NCI-H2171 (cell line): ENCODE measurements around the gene DHRS12.

ENCODE experiments used
- DNase-seq: peaks from one replicate; lab custom pipeline; 2025; lab: John Stamatoyannopoulos, UW

The DHRS12 gene

DNA sequence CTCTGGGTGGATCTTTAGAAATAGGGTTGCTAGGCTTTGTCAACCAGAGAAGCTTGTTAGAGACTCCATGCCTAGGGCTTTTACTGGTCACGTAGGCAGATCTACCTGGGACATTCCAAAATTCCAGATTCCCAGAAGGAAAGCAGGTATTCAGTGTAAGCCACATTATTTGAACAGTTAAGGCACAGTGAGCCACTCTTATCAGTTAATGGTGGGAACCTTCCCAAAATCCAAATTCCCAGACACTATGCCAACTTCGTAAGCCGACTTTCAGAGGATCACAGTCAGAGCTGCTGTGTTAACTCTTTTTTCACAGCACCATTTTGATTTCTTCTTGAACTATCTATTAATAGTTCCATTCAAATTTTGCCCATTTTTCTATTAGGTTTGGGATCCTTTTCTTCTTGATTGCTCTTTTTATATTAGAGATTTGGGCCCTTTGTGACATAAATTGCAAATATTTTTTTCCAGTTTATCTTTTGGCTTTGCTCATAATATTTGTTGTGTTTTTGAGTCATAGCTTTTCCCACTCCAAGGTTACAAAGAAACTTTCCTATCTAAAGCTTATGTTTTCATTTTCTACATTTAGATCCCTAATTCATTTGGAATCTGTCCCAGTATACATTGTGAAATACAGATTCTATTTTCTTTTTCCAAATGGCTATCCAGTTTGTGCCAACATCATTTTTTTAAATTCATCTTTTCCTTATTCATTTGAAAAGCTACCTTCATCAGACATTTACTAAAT lies 77.3 kb downstream of the DHRS12 start:
- no peak for DNase-seq

DNA sequence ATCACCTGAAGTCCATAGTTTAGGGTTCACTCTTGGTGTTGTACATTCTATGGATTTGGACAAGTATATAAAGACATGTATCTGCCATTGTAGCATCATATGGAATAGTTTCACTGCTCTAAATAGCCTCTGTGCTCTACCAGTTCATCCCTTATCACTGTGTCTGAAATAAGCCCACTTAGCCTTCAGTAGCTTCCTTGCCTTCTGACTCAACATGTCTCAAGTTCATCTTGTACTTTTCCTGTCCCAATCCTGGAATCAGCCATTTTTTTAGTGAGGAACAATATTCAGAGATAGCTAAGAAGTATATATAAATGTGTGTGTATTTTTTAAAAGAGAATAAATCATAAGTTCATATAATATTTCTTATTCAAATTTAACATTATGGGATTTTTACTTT lies 79.2 kb downstream of the DHRS12 start:
- no peak for DNase-seq

DNA sequence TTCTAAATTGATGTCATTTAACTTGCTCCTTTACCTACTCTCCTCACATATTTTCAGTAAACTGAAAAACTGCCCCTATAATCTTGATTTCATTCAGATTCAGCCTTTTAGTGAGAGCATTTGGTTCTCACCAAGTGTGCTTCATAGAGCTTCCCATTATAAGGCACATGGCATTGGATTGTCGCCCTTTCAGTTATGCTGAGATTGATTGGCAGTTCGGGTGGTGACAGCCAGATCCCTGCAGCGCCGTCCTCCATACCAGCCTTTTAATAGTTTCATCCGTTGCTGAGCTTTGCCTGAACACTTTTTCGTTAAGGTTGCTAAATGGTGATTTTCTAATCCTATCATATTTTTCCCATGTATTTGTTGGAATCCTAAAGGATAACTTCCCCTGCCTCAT lies 80.4 kb downstream of the DHRS12 start:
- DNase-seq: no peak

DNA sequence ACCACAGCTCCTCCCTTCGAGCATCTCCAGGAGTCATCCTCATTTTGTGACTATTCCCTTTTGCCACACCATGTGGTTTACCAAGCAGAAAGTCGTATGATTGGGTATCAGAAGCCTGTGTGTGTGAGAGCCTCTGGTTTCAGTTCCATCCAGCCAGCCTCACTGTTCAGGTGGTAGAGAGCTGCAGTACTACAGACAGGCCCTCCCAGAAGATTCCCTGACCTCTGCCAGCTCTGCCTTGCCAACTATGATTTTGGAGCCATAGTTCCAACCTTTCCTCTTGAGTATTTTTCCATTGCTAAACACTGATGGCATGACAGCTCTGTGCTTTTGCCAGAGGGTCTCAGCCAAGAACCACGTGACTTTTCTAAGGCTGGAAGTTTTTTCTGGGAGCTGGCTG lies 82.5 kb downstream of the DHRS12 start:
- no peak for DNase-seq

DNA sequence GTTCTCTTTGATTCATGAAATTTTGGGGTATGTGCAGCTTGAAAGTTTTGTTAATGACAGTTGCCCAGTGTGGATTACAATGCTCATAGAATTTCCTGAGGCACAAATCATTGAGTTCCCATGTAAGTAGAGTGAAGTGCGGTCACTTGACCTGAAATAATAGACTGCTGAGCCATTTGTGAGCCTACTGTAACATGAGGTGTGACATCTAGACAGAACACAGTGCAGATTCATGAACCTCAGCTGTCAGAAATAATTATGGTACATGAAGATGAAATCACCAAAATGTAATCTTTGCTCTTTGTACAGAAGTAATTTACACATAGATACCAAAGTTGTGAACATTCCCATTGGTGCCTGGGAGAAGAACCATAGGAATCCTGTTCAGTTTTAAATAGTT lies 84.6 kb downstream of the DHRS12 start:
- no peak for DNase-seq
